Trophoblast cell (in vitro differentiated cells and primary cell): ENCODE results near the gene HOMEZ.
"Not testable (repeated sequence)": the region's sequence is repeated elsewhere in the genome, so short reads cannot be mapped to it uniquely, and the experiment has no call there.

ENCODE experiments used
- DNase-seq, 2 donors: peaks; one replicate each; pipeline ENCODE4 v3.0.0-alpha.2; 2016
- H2AFZ ChIP-seq: 2 replicates; pipeline ENCODE4 v1.6.1; 2013; ENCODE audit warnings: low read length, moderate library complexity, mild to moderate bottlenecking; ENCODE audit not compliant: insufficient read depth, poor library complexity
- H2AK5ac ChIP-seq: 2 replicates; pipeline ENCODE4 v1.6.1; 2013; ENCODE audit warnings: mild to moderate bottlenecking, low read length
- H2BK120ac ChIP-seq: 2 replicates; pipeline ENCODE4 v1.6.1; 2013; ENCODE audit warnings: low read length, mild to moderate bottlenecking, moderate library complexity; ENCODE audit not compliant: insufficient read depth, poor library complexity
- H2BK12ac ChIP-seq: 2 replicates; pipeline ENCODE4 v1.6.1; 2013; ENCODE audit warnings: mild to moderate bottlenecking, low read length, moderate library complexity
- H2BK5ac ChIP-seq: 2 replicates; pipeline ENCODE4 v1.6.1; 2013; ENCODE audit warnings: low read length, low read depth, moderate library complexity, mild to moderate bottlenecking; ENCODE audit not compliant: poor library complexity
- H3K14ac ChIP-seq: 2 replicates; pipeline ENCODE4 v1.6.1; 2013; ENCODE audit warnings: mild to moderate bottlenecking, low read length
- H3K18ac ChIP-seq: 2 replicates; pipeline ENCODE4 v1.6.1; 2013; ENCODE audit warnings: mild to moderate bottlenecking, low read length
- H3K23ac ChIP-seq: 2 replicates; pipeline ENCODE4 v1.6.1; 2013; ENCODE audit warnings: low read length
- H3K27ac ChIP-seq: 2 replicates; pipeline ENCODE4 v1.5.1; 2013; ENCODE audit warnings: low read depth, mild to moderate bottlenecking, inconsistent platforms, low read length, moderate library complexity
- H3K27me3 ChIP-seq: 2 replicates; pipeline ENCODE4 v1.6.1; 2013; ENCODE audit warnings: inconsistent platforms, mild to moderate bottlenecking, low read length, moderate library complexity; ENCODE audit not compliant: insufficient read depth
- H3K36me3 ChIP-seq, 2 experiments: 1 replicate in 1 of 2; 2 replicates in 1 of 2; pipeline ENCODE4 v1.6.1; 2013; ENCODE audit warnings: low read length in 2 of 2, mild to moderate bottlenecking in 2 of 2, moderate library complexity in 1 of 2; ENCODE audit not compliant: insufficient read depth in 2 of 2, control insufficient read depth in 1 of 2
- H3K4ac ChIP-seq: 2 replicates; pipeline ENCODE4 v1.6.1; 2013; ENCODE audit warnings: low read depth, mild to moderate bottlenecking, low read length, moderate library complexity
- H3K4me1 ChIP-seq, 2 experiments: 1 replicate in 1 of 2; 2 replicates in 1 of 2; pipeline ENCODE4 v1.6.1; 2013; ENCODE audit warnings: low read length in 2 of 2, mild to moderate bottlenecking in 2 of 2, moderate library complexity in 1 of 2; ENCODE audit not compliant: insufficient read depth in 2 of 2, control insufficient read depth in 1 of 2
- H3K4me2 ChIP-seq: 2 replicates; pipeline ENCODE4 v1.6.1; 2013; ENCODE audit warnings: inconsistent platforms, mild to moderate bottlenecking, low read length, moderate library complexity
- H3K4me3 ChIP-seq: 2 replicates; pipeline ENCODE4 v1.5.1; 2013; ENCODE audit warnings: mild to moderate bottlenecking, low read depth, low read length, inconsistent platforms
- H3K79me1 ChIP-seq: one replicate; pipeline ENCODE4 v1.6.1; 2013; ENCODE audit warnings: low read length
- H3K79me2 ChIP-seq: 2 replicates; pipeline ENCODE4 v1.6.1; 2013; ENCODE audit warnings: low read length, mild to moderate bottlenecking; ENCODE audit not compliant: control insufficient read depth, insufficient read depth, poor library complexity
- H3K9ac ChIP-seq: 2 replicates; pipeline ENCODE4 v1.6.1; 2013; ENCODE audit warnings: mild to moderate bottlenecking, low read length
- H3K9me3 ChIP-seq: 2 replicates; pipeline ENCODE4 v1.6.1; 2013; ENCODE audit warnings: low read depth, mild to moderate bottlenecking, control low read depth, inconsistent platforms, low read length; ENCODE audit not compliant: insufficient read depth
- H4K12ac ChIP-seq: 2 replicates; pipeline ENCODE4 v1.6.1; 2013; ENCODE audit warnings: low read depth, mild to moderate bottlenecking, low read length, moderate library complexity
- H4K8ac ChIP-seq: 2 replicates; pipeline ENCODE4 v1.6.1; 2013; ENCODE audit warnings: low read depth, mild to moderate bottlenecking, low read length, moderate library complexity
- H4K91ac ChIP-seq: one replicate; pipeline ENCODE4 v1.6.1; 2013; ENCODE audit warnings: low read depth, mild to moderate bottlenecking, low read length, moderate library complexity
- WGBS: extraction: QIAGEN DNeasy Blood & Tissue Kit; methylation state at CpG from one replicate; pipeline ENCODE4 v1.1.7; 2013; ENCODE audit warnings: missing lambda C conversion rate; ENCODE audit not compliant: insufficient read length, insufficient coverage; ENCODE audit errors: extremely low coverage; 5-methylcytosine and 5-hydroxymethylcytosine counted together

Gene HOMEZ

DNA sequence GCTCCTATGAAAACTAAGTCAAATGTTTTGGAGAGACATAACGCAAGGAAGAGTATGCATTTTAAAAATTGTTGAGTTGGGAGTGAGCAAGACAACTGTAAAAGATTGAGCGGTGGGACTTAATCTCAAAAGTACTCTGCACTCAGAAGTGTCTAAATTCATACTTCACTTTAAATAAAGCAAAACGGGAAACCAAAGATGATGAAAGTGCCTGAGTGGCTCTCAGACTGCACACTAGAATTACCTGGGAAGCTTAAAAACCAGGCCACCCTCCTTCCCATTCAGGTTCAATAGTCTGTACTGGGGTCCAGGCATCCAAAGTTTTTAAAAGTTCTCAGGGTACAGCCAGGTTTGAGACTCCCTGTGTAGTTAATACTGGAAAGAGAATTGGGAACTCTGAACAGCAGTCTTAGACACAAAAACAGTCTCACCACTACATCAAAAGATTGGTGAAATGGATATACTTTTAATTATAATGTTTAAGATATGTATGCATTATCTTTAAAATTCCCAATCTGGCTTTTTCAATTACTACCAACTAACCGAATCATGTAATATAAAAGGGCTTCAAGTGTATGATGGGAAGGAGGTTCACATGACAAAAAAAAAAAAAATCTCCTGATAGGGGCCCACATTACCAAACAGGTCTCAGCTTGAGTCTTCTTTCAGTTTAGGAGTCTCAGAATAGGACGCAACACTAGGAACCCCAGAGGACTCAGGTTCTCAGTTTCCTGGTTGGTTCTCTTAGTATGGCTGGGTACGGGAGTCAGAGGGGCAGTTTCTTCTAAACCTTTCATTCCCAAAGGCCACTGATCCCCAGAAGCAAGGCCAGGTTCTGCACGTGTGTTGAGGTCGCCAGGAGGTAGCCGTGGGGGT lies 1.0 kb downstream of the HOMEZ start:
- H2BK5ac ChIP-seq, result peak overlapping the region; percentile 29

DNA sequence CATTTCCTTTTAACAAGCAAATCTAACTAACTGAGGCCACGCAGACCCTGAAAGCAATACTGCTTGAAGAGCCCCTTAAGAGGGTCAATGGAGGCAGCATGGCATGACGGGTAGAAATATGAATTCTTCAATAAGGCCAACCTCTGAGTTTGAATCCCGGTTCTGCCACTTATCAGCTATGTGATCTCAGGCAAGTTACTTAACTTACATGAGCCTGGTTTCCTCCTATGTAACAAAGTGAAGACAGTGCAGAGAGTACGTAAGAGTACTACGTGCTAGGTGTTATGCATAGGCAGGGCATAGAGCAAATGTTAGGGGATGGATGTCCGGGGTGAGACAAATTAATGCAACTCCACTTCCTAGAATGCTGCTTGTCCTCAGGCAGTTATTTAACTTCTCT lies 4.7 kb downstream of the HOMEZ start:
- H2BK5ac ChIP-seq, result no peak overlapping the region
- H2AK5ac ChIP-seq, result no peak overlapping the region
- no peaks in the 10 kb centered on the region for H3K4me1 ChIP-seq
- peaks cover 6% of the 10 kb centered on the region for H3K79me1 ChIP-seq
- no peaks in the 10 kb centered on the region for H3K27me3 ChIP-seq
- no peak overlapping the region for H2BK120ac ChIP-seq
- no peak overlapping the region for H4K8ac ChIP-seq
- peaks cover 7% of the 10 kb centered on the region for H3K79me2 ChIP-seq
- DNase-seq, result no peak
- peak overlapping the region; percentile 43 for H3K23ac ChIP-seq
- WGBS, result no CpG with 5 or more reads among the region's 6 CpGs
- H3K9me3 ChIP-seq, result no peaks in the 10 kb centered on the region
- H3K36me3 ChIP-seq, result peaks cover 6 to 9% of the 10 kb centered on the region in 2 experiments
- H4K91ac ChIP-seq, result no peak overlapping the region
- H3K9ac ChIP-seq, result no peak overlapping the region
- no peak overlapping the region for H3K18ac ChIP-seq
- H3K4me2 ChIP-seq, result no peak overlapping the region
- no peak overlapping the region for H4K12ac ChIP-seq
- H3K27ac ChIP-seq, result no peak overlapping the region
- no peak overlapping the region for H3K4me3 ChIP-seq
- H3K4ac ChIP-seq, result no peak overlapping the region
- no peak overlapping the region for H2AFZ ChIP-seq
- no peak overlapping the region for H3K14ac ChIP-seq
- no peak overlapping the region for H2BK12ac ChIP-seq

More for the DNA sequence above, 1.0 kb downstream of the HOMEZ start:
- Histone ChIP-seq H2BK12ac (no peak overlapping the region), H3K27me3 (no peaks in the 10 kb centered on the region), H3K9ac (peak overlapping the region; percentile 43), H3K14ac (peak overlapping the region; percentile 59), H4K12ac (peak overlapping the region; percentile 96), H3K18ac (peak overlapping the region; percentile 83), H3K79me2 (peaks cover 7% of the 10 kb centered on the region), H3K4me1 (peaks cover 3 to 5% of the 10 kb centered on the region in 2 experiments), H3K23ac (no peak overlapping the region), H3K9me3 (no peaks in the 10 kb centered on the region), H3K4me2 (peak overlapping the region; percentile 75), H2AK5ac (no peak overlapping the region), H3K27ac (no peak overlapping the region), H2AFZ (no peak overlapping the region), H4K91ac (peak overlapping the region; percentile 71), H4K8ac (no peak overlapping the region), H2BK120ac (no peak overlapping the region), H3K36me3 (peaks cover 0 to 2% of the 10 kb centered on the region in 2 experiments), H3K4me3 (peak overlapping the region; percentile 91), H3K4ac (peak overlapping the region; percentile 94), H3K79me1 (peaks cover 10% of the 10 kb centered on the region)
- no peak for DNase-seq
- no CpG with 5 or more reads among the region's 9 CpGs for whole genome bisulfite sequencing

DNA sequence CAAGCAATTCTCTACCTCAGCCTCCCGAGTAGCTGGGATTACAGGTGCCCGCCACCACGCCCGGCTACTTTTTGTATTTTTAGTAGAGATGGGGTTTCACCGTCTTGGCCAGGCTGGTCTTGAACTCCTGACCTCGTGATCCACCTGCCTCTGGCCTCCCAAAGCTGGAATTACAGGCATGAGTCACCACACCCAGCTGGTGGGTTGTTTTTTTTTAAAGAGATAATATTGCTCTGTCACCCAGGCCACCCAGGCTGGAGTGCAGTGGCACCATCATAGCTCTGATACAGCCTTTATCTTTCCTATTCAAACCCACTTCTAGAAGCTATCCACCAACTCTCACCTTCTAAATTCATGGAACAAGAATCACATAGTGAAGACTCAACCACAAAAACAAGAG lies 8.0 kb downstream of the HOMEZ start:
- not testable (repeated sequence) for H3K14ac ChIP-seq, H3K18ac ChIP-seq, H3K27me3 ChIP-seq, H3K4me1 ChIP-seq, H2BK5ac ChIP-seq, H3K79me1 ChIP-seq, H3K9me3 ChIP-seq, H3K4ac ChIP-seq, H2BK12ac ChIP-seq, H3K9ac ChIP-seq, H2BK120ac ChIP-seq, H4K8ac ChIP-seq, H3K4me2 ChIP-seq, DNase-seq, H2AFZ ChIP-seq, H3K4me3 ChIP-seq, H3K79me2 ChIP-seq, H2AK5ac ChIP-seq, H4K91ac ChIP-seq, H3K27ac ChIP-seq, H4K12ac ChIP-seq, H3K23ac ChIP-seq
- no CpG with 5 or more reads among the region's 6 CpGs for WGBS
- peaks cover 13 to 16% of the 10 kb centered on the region in 2 experiments for H3K36me3 ChIP-seq

DNA sequence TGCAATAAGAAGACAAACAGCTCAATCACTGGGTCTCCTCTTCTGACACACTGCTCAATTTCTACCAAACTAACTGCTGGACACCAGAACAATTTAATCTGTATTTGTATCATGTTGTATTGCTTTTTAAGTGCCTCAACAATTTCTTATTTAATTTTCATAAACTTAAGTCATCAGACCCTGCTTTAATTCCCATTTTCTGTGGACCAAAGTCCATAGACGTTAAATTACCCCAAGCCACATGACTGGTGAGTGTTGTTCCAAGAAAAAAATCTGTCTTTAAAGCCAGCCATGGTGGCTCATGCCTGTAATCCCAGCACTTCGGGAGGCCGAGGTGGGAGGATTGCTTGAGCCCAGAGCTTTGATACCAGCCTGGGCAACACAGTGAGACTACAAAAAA lies 8.7 kb downstream of the HOMEZ start:
- Histone ChIP-seq H3K79me1 (no peaks in the 10 kb centered on the region), H3K36me3 (peaks cover 13 to 16% of the 10 kb centered on the region in 2 experiments), H4K8ac (no peak overlapping the region), H3K18ac (no peak overlapping the region), H3K4ac (no peak overlapping the region), H3K23ac (no peak overlapping the region), H2BK120ac (no peak overlapping the region), H2BK5ac (no peak overlapping the region), H2BK12ac (no peak overlapping the region), H3K4me3 (no peak overlapping the region), H4K91ac (no peak overlapping the region), H3K9me3 (no peaks in the 10 kb centered on the region), H3K9ac (no peak overlapping the region), H4K12ac (no peak overlapping the region), H3K14ac (no peak overlapping the region), H3K27ac (no peak overlapping the region), H3K79me2 (no peaks in the 10 kb centered on the region), H2AK5ac (no peak overlapping the region), H3K27me3 (no peaks in the 10 kb centered on the region), H3K4me1 (no peaks in the 10 kb centered on the region), H3K4me2 (no peak overlapping the region), H2AFZ (no peak overlapping the region)
- WGBS, result no CpG with 5 or more reads among the region's 3 CpGs
- DNase-seq, result no peak
